Caco-2 (cell line): Measurements from ENCODE around the gene HPF1. TPM values are rescaled to one million over a fixed set of nuclear protein-coding genes. Genes with fewer than 3 reads are reported as not detected.

Source experiments
- BruUV-seq: library from RNA; stranded (reverse); fragments of 400-500 nt; replicated peaks from 2 replicates; lab custom pipeline; 2021; lab: Mats Ljungman, UMichigan
- CTCF ChIA-PET: fragments of 300-600 bp; sonication (Branson Sonifier 250); formaldehyde crosslinking; loops from one replicate; lab custom pipeline; 2022; ENCODE audit warnings: antibody characterized with exemption; lab: Charles Lee
- POLR2A ChIA-PET: fragments of 300-600 bp; sonication (Branson Sonifier 250); formaldehyde crosslinking; loops from one replicate; lab custom pipeline; 2022; ENCODE audit warnings: antibody characterized with exemption; lab: Charles Lee
- DNase-seq, 2 experiments: peaks; one replicate each; pipeline versions ENCODE4 v3.0.0 to v3.0.0-alpha.2; 2020 to 2022
- H3K27me3 ChIP-seq: replicated peaks from 2 replicates; pipeline ENCODE4 v1.6.0; 2011; ENCODE audit warnings: low read length; ENCODE audit not compliant: control insufficient read depth, insufficient read depth
- H3K36me3 ChIP-seq: 2 replicates; pipeline ENCODE4 v1.5.1; 2011; ENCODE audit warnings: low read length; ENCODE audit not compliant: control insufficient read depth, insufficient read depth
- H3K4me1 ChIP-seq: fragments of 250-450 bp; sonication (Bioruptor Pico); 2 replicates; pipeline ENCODE4 v1.5.1; 2020; ENCODE audit warnings: mild to moderate bottlenecking
- H3K4me3 ChIP-seq: 2 replicates; pipeline ENCODE4 v1.5.1; 2011; ENCODE audit warnings: low read depth, mild to moderate bottlenecking, control low read depth, low read length
- H3K9me3 ChIP-seq: fragments of 250-450 bp; sonication (Bioruptor Pico); 2 replicates; pipeline ENCODE4 v1.5.1; 2020; ENCODE audit warnings: mild to moderate bottlenecking, moderate library complexity
- H3K27ac Mint-ChIP-seq: one replicate; pipeline ENCODE4 v1.8.0; 2022; ENCODE audit warnings: mixed read lengths; ENCODE audit not compliant: unreplicated experiment
- H3K27me3 Mint-ChIP-seq: one replicate; pipeline ENCODE4 v1.8.0; 2022; ENCODE audit warnings: mixed read lengths; ENCODE audit not compliant: insufficient read depth, unreplicated experiment
- H3K36me3 Mint-ChIP-seq: one replicate; pipeline ENCODE4 v1.8.0; 2022; ENCODE audit warnings: mild to moderate bottlenecking, mixed read lengths; ENCODE audit not compliant: insufficient read depth, unreplicated experiment
- H3K4me1 Mint-ChIP-seq: one replicate; pipeline ENCODE4 v1.8.0; 2022; ENCODE audit warnings: low read depth, mixed read lengths; ENCODE audit not compliant: unreplicated experiment
- H3K4me3 Mint-ChIP-seq: one replicate; pipeline ENCODE4 v1.8.0; 2022; ENCODE audit warnings: mild to moderate bottlenecking, moderate library complexity, mixed read lengths; ENCODE audit not compliant: unreplicated experiment
- H3K9me3 Mint-ChIP-seq: one replicate; pipeline ENCODE4 v1.8.0; 2022; ENCODE audit warnings: mixed read lengths; ENCODE audit not compliant: unreplicated experiment
- CTCF ChIP-seq, 2 experiments: fragments of 200-600 bp in 1 of 2; IDR thresholded peaks; 1 replicate in 1 of 2; 2 replicates in 1 of 2; pipeline versions ENCODE4 v1.5.1 to v1.8.0; 2011 to 2022; ENCODE audit warnings: antibody characterized with exemption in 1 of 2, control low read depth in 1 of 2, inconsistent platforms in 1 of 2, low read depth in 1 of 2, low read length in 1 of 2, mild to moderate bottlenecking in 1 of 2, moderate library complexity in 1 of 2; ENCODE audit not compliant: insufficient read depth in 1 of 2, severe bottlenecking in 1 of 2, unreplicated experiment in 1 of 2
- intact Hi-C: fragments of 100-400 bp; cut with micrococcal nuclease; formaldehyde crosslinking; loops from one replicate; pipeline ENCODE4 v1.10.0; 2022; ENCODE audit not compliant: unreplicated experiment
- total RNA-seq: library from RNA; stranded (reverse); gene quantifications from 2 replicates; pipeline ENCODE4 v1.2.3, GENCODE V29; 2022

The HPF1 gene
- total RNA-seq, 1 experiment from 2014 or later: 14.9 TPM

GRCh38 chr4:169802873-169803272, 45.1 kb upstream of the HPF1 start:
- H3K4me3 ChIP-seq: no peak overlapping the region
- Mint-ChIP-seq H3K9me3 (peaks cover 9% of the 10 kb centered on the region), H3K4me1 (no peaks in the 10 kb centered on the region), H3K36me3 (no peaks in the 10 kb centered on the region), H3K4me3 (no peak overlapping the region), H3K27ac (no peak overlapping the region), H3K27me3 (no peaks in the 10 kb centered on the region)
- no peak for DNase-seq
- POLR2A ChIA-PET: no interaction called here
- CTCF ChIA-PET: no interaction called here
- H3K4me1 ChIP-seq: no peaks in the 10 kb centered on the region
- BruUV-seq: no TSS peak
- H3K9me3 ChIP-seq: no peaks in the 10 kb centered on the region
- intact Hi-C loops: no loop called here
- no peaks in the 10 kb centered on the region for H3K27me3 ChIP-seq
- H3K36me3 ChIP-seq: no peaks in the 10 kb centered on the region
- no peak for TF ChIP-seq CTCF (IDR thresholded peaks at IDR 0.05; ENCODE audit: insufficient read depth in 1 of 2, low read depth in 1 of 2, low read length in 1 of 2, severe bottlenecking in 1 of 2, unreplicated experiment in 1 of 2)

- peaks cover 2% of the 10 kb centered on the region for H3K4me1 Mint-ChIP-seq
- H3K36me3 ChIP-seq: no peaks in the 10 kb centered on the region
- no peak overlapping the region for H3K27ac Mint-ChIP-seq
- no peaks in the 10 kb centered on the region for H3K27me3 ChIP-seq
- BruUV-seq: no TSS peak
- no peak for DNase-seq
- intact Hi-C loops: no loop called here
- H3K36me3 Mint-ChIP-seq: no peaks in the 10 kb centered on the region
- ChIA-PET POLR2A (no interaction called here), CTCF (no interaction called here)
- no peaks in the 10 kb centered on the region for H3K4me1 ChIP-seq
- no peaks in the 10 kb centered on the region for H3K9me3 ChIP-seq
- H3K4me3 Mint-ChIP-seq: no peak overlapping the region
- H3K9me3 Mint-ChIP-seq: peaks cover 9% of the 10 kb centered on the region
- H3K4me3 ChIP-seq: no peak overlapping the region
- H3K27me3 Mint-ChIP-seq: no peaks in the 10 kb centered on the region
- TF ChIP-seq CTCF (IDR thresholded peaks at IDR 0.05; ENCODE audit: insufficient read depth in 1 of 2, low read depth in 1 of 2, low read length in 1 of 2, severe bottlenecking in 1 of 2, unreplicated experiment in 1 of 2): no peak
These were observed 42.8 kb upstream of the HPF1 start for GRCh38 chr4:169800541-169800940.

GRCh38 chr4:169799260-169799659, 41.5 kb upstream of the HPF1 start:
- POLR2A ChIA-PET: no interaction called here
- no peak overlapping the region for H3K27ac Mint-ChIP-seq
- no peaks in the 10 kb centered on the region for H3K27me3 ChIP-seq
- no TSS peak for BruUV-seq
- no peaks in the 10 kb centered on the region for H3K36me3 Mint-ChIP-seq
- CTCF ChIA-PET: no interaction called here
- TF ChIP-seq CTCF (IDR thresholded peaks at IDR 0.05; ENCODE audit: insufficient read depth in 1 of 2, low read depth in 1 of 2, low read length in 1 of 2, severe bottlenecking in 1 of 2, unreplicated experiment in 1 of 2): no peak
- H3K4me3 ChIP-seq: no peak overlapping the region
- H3K4me3 Mint-ChIP-seq: no peak overlapping the region
- no peak for DNase-seq
- no peaks in the 10 kb centered on the region for H3K27me3 Mint-ChIP-seq
- H3K36me3 ChIP-seq: no peaks in the 10 kb centered on the region
- no peaks in the 10 kb centered on the region for H3K4me1 ChIP-seq
- no peaks in the 10 kb centered on the region for H3K9me3 ChIP-seq
- intact Hi-C loops: loop anchor here (5.0 kb wide), 1 partner anchor 228 kb away; the partner anchor contains the start of gene MFAP3L
- H3K4me1 Mint-ChIP-seq: peaks cover 6% of the 10 kb centered on the region
- peaks cover 9% of the 10 kb centered on the region for H3K9me3 Mint-ChIP-seq
